Measurements from ENCODE around the gene ARSI.

DNA sequence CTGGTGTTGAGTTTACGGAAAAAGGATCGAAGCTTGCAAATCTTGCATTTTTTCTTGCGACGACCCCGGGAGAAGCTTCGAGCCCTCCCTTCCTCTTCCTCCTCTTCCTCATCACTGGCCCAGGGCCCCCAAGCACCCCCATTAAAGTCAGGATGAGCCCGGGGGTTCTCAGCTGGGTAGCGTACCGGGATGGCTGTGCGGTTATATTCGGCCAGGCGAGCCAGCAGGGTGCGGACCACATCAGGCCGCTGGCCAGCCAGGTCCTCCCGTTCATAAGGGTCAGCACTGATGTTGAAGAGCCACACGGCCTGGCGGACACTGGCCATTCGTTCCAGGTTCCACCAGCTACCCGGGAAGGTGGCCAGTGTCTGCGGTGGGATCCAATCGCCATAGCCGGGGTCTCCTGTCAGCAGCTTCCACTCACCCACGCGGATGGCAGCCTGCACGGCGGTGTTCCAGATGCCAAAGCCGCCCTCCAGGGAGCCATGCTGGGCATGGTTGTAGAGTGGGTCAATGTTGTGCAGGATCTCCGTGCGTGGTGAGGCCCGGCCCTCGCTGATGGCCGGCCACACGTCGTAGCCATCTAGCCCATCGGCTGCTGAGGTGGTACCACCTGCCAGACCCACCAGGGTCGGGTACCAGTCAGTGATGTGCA, 5.3 kb downstream of the ARSI start:
- TF ChIP-seq GATA3 (IDR thresholded peaks at IDR 0.05; ENCODE audit: low read depth, low read length) (no peak), GATA2 (IDR thresholded peaks at IDR 0.05; ENCODE audit: low read depth, low read length) (no peak)

Measured in SH-SY5Y (cell line).